Retina (tissue), 1 donor: Measurements from ENCODE around the gene PPP1R16B.

Experiments
- DNase-seq: peaks from one replicate; pipeline ENCODE4 v3.0.0-alpha.2; 2016

PPP1R16B gene

DNA sequence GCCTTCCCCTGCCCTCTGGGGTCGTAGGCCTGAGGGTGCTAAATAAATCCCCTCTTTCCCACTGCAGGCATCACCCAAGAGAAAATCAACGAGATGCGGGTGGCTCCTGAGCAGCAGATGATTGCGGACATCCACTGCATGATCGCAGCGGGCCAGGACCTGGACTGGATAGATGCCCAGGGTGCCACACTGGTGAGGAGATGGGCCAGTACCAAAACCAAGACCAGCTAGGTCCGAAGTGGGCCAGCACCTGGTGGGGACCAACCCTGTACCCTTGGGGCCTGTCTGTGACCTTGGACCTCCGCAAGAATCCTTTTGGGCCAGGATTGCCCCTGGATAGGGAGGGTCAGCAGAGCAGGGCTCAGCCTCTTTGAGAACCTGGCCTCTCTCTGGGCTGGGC, 97.1 kb downstream of the PPP1R16B start:
- no peak for DNase-seq

- no peak for DNase-seq
Observed at GRCh38 chr20:38903335-38903734, 97.8 kb downstream of the PPP1R16B start.

GRCh38 chr20:38905375-38905774, 99.9 kb downstream of the PPP1R16B start:
- no peak for DNase-seq

DNA sequence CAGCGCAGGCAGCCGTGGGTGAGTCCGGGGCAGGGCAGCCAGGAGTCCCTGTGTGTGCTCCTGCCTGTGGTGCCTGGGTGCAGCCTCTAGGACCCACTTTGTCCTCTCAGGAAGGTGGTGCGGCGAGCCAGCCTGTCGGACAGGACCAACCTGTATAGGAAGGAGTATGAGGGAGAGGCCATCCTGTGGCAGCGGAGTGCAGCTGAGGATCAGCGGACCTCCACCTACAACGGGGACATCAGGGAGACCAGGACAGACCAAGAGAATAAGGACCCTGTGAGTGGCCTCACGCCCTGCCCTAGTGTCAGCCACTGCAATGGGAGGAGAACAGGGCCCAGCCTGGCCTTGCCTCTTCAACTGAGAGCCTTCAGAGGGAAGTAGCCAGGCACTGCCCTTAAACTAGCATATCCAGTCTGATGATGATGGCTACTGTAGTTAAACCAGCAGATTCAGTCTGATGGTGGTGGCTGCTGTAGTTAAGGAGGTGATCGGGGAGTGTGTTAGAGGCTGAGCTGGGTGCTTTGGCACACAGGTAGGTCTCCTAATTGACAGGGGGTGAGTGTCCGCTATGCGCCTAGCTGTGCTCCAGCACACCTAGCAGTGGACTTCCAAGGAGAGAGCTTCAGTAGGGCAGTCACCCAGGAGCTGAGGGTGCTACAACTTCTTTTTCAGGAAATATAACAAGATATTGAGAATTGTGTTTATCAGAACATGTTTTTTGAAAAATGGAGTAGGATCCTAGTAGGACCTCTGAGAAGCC, 102.6 kb downstream of the PPP1R16B start:
- DNase-seq: no peak

- no peak for DNase-seq
Observed at GRCh38 chr20:38915355-38915754, 109.9 kb downstream of the PPP1R16B start.

DNA sequence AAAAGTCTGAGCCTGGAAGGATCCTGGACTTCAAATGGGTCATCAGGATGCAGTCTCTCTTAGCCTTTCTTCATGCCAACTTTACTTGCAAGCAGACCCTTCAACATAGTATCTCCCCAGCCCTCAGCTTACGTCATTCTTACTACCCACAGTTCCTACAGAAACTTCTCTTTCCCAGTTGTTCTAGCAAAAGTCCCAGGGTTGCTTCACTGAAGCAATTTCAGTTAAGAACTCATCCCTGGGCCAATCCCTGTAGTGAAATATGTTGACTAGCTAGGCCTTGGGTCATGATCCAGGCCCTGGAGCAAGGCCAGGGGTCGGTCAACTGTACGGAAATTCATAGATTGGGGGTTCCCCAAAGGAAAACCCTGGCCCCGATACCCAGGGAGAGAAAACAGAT, 112.2 kb downstream of the PPP1R16B start:
- no peak for DNase-seq

DNA sequence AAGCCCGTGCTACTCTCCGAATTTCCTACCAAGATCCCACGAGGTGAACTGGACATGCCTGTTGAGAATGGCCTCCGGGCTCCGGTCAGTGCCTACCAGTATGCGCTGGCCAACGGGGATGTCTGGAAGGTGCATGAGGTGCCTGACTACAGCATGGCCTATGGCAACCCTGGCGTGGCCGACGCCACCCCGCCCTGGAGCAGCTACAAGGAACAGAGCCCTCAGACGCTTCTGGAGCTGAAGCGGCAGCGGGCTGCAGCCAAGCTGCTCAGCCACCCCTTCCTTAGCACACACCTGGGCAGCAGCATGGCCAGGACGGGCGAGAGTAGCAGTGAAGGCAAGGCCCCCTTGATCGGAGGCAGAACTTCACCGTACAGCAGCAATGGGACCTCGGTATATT, 112.7 kb downstream of the PPP1R16B start:
- DNase-seq: no peak

GRCh38 chr20:38919683-38920082, 114.2 kb downstream of the PPP1R16B start:
- DNase-seq: no peak

DNA sequence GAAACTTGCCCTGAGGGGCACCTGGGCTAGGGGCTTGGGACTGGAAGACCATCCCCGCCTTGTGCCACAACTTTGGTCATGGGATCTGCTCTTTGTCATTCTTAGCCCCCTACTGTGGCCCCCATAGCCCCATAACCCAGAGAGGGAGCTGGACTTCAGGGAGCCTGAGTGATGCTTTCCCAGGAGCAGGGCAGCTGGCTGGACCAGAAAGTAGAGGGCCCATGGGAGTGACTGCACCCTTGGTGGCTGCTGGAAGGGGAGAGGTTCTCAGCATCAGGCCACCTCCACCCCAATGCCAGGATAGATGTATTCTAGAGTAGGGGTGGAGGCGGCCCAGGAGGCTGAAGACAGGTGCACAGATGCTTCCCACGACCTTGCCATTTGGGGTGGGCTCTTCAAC, 114.9 kb downstream of the PPP1R16B start:
- no peak for DNase-seq

DNA sequence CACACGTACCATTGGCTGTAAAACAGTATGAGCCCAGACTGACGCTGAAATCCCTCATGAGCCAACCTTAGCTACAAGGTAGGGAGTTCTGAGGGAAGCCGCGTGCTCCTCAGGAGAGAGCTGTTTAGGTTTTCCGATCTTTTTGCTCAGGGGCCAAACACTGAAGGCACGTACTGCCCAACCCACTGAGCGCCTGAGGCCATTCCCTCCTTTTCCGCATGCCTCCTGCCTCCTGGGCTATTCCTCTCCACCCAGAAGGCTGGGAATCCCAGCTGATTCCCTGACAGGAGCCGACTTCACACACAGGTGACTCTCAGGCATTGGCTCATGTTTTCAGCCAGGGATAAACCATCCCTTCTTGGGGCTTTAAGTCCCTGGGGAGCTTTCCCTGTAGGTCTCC, 115.4 kb downstream of the PPP1R16B start:
- no peak for DNase-seq

GRCh38 chr20:38924718-38925117, 119.2 kb downstream of the PPP1R16B start:
- no peak for DNase-seq

GRCh38 chr20:38926142-38926933, 120.8 kb downstream of the PPP1R16B start, which contains the start of gene FAM83D:
TSS of gene FAM83D (plus strand) at chr20:38926417. CDS start at chr20:38926443, 26 bp downstream.
- peak; percentile 98 for DNase-seq

GRCh38 chr20:38926934-38927616, 121.6 kb downstream of the PPP1R16B start:
- no peak for DNase-seq

DNA sequence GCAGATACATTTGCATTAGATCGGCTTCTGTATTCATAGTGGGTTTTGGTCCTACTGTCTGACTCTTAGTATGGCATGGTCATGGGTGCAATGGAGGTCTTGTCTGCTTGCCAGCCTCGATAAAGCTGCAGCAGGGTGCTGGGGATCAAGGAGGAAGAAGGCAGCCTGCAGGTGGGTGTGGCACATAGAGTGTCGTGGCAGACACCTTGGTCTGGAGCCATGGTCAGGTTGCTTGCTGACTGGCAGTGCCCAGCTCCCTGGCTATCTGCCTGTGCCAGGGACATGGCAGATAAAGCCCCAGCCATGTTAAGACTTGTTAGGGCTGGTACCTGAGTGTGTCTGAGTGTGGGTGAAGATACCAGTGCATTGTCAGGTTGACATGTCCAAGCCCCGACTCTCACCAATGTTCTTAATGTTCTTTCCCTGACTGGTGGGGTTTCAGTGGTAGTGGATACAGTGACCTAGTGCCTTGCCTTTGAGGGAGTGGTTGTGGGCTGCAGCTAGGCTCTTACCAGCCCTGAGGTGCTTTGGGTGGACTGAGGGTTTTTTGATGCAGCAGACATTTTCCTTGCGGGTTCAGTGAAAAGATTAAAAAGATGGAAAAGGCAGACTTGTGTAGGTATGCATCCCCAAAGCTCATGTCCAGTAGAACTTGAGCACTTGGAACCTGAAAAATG, 122.5 kb downstream of the PPP1R16B start:
- DNase-seq: no peak

GRCh38 chr20:38930242-38930569, 124.7 kb downstream of the PPP1R16B start:
- DNase-seq: no peak

- DNase-seq: no peak
Observed at GRCh38 chr20:38931984-38932383, 126.5 kb downstream of the PPP1R16B start.

DNA sequence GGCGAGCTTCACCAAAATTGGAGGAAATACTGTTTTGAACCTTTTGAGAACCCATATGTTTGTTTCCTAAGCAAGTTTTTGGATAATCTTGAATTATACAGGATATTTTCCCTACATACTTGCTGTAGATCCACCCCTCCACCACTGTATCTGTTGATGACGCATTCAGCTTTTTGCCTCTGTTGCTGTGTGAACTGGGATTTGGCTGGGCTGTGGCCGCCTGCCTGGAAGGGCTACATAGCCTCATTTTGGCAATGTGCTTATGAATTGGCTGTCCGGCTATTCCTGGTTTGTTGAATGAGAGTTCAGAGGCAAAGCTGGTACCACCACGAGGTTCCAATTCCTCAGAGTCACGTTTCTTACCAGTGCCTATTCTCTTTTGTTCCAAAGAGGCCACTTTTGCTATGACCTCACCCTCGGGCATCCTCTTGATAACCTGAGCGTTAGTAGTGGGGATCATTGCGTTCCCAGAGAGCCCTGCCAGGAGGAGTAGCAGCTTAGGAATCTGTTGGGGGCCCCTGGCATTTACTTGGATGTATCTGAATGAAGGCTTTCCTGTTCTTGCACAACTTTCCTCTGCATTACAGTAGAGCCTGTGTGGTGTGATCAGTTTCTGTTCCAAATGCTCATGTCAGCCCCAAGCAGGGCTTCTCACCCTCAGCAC, 127.1 kb downstream of the PPP1R16B start:
- no peak for DNase-seq

- no peak for DNase-seq
Observed at GRCh38 chr20:38934530-38934929, 129.0 kb downstream of the PPP1R16B start.

GRCh38 chr20:38935285-38935684, 129.8 kb downstream of the PPP1R16B start:
- DNase-seq: no peak

DNA sequence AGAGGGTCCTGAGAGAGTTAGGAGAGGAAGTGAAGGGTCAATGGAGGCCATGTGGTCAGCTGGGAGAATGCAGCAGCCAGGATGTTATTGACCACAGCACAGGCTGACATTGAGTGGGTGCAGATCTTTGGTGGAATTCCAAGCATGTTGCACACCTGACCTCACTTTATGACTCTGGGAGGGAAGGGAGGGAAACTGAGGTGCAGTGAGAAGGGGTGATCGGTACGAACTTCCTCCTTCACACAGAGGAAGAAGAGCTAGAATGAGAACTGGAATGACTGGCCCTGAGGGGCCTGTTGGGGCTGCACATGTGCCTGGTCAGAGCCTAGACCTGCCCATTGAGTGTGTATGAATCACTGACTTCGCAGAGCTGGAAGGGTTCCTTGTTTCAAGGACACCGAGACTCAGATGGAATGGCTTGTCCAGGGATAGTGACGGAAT, 130.5 kb downstream of the PPP1R16B start:
- no peak for DNase-seq

DNA sequence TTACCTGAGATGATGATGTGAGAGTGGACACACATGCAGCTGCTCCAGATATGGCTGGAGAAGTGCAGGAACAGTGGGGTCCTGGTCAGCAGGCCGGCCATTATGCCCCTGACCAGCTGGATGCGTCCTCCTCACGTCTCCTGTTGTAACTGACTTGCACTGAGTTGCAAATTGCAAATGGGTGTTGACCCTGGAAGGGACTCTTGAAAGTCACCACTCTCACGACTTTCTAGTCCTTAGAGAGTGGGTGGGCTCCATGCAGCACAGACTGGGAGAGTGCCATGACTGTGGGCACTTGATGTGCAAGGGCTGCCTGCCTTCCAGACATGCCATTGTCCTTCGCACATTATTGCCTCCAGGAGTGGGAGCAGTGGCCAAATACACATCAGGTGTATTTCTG, 131.5 kb downstream of the PPP1R16B start:
- DNase-seq: no peak

DNA sequence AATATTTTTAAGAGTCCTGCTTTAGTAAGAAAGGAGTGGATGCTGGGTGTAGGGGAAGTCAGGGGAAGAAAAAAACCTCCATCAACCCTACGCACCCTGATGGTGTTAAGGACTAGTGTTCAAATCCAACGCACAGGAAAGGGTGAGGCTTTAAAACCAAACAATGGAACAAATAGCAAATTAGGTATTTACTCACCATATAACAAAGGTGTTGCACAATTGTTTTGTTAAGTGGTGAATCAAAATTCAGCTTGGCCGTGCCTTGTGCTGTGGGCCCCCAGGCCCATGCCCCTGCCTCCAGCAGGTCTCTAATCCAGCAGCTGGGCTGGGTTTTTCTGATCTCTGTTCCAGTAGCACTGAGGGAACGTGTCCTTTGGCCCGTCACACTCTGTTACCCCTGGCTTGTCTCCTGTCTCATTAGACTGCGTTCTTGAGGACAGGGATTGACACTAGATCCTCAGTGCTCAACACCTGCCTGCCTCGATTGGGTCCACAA, 132.5 kb downstream of the PPP1R16B start:
- DNase-seq: no peak
